DMS53 treated with DMSO at 0.1 percent for 48 hours (cell line): ENCODE results near the gene SVEP1.

ENCODE experiments used
- DNase-seq: peaks from one replicate; lab custom pipeline; 2025; ENCODE audit not compliant: unreplicated experiment; lab: John Stamatoyannopoulos, UW

The SVEP1 gene

DNA sequence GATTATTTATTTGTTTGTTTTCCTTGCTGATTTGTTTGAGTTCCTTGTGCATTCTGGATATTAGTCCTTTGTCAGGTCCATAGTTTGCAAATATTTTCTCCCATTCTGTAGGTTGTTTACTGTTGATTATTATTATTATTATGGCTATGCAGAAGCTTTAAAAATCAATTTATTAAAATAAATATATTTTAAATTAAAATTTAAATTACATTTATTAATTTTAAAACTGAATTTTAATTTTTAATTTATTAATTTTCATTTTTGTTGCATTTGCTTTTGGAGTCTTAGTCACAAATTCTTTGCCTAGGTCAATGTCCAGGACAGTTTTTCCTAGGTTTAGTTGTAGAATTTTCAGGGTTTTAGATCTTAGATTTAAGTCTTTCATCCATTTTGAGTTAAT lies 50.9 kb downstream of the SVEP1 start:
- no peak for DNase-seq

DNA sequence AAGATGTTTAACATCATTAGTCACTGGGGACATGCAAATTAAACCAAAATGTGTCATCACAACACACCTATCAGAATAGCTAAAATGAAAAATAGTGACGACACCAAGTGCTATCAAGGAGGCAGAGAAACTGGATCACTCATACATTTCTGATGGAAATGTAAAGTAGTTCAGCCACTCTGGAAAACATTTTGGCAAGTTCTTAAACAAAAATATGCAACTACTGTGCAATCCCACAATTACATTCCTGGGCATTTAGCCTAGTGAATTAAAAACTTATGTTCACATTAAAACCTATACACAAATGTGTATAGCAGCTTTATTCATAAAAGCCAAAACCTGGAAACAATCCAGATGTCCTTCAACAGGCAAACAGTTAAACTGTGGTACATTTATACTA lies 53.1 kb downstream of the SVEP1 start:
- no peak for DNase-seq

DNA sequence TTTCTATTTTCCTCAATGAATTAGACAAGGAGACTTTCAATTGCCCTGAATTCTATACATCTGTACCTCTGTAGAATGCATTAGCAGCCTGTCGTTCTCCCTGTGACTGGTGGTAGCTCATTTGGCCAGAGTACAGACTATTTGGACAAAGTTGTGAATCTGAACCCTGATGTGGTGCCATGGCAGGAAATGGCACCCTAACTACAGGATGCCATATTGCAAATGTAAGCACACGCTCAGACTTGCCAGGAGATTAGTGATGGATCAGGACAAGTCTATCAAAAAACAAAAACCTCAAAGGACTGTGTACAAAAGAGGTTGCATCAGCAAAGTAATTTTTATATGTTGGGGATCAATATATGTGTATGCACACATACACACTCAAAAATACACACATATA lies 58.3 kb downstream of the SVEP1 start:
- DNase-seq, result no peak

DNA sequence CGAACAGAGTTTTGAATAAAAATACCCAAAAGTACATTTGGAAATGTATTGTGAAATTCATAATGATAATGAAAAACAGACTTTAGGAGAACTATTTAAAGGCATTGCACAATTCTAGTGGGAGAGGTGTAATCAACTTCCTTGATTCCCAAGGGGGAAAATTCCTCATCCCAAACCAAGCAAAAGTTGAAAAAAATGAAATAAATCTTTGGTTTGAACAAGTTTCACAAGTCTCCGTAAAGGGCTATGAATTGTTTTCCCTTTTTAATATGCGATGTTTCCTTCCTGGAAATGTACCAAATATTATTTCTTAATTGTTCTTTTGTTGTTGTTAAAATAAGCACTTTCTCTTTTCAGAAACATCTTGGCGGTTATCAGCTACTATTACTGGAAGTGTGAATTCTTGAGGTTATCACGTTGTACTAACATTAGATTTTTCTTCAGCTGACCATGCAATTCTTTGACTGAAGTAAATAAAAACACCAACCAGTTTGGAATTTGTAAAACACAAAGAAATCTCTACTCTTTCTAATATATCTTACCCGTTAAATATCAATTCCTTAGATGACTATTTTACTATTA lies 59.3 kb downstream of the SVEP1 start:
- DNase-seq, result no peak

DNA sequence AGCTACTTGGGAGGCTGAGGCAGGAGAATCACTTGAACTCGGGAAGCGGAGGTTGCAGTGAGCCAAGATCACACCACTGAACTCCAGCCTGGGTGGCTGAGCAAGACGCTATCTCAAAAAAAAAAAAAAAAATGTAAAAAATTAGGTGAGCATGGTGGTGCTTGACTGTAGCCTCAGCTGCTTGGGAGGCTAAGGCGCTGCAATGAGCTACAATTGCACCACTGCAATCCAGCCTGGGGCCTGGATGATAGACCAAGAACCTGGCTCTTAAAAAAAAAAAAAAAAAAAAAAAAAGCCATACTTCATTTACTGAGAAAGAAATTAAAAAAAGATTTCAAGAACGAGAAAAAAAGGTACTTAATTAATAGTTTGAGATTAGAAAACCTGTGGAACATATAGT lies 62.1 kb downstream of the SVEP1 start:
- no peak for DNase-seq

DNA sequence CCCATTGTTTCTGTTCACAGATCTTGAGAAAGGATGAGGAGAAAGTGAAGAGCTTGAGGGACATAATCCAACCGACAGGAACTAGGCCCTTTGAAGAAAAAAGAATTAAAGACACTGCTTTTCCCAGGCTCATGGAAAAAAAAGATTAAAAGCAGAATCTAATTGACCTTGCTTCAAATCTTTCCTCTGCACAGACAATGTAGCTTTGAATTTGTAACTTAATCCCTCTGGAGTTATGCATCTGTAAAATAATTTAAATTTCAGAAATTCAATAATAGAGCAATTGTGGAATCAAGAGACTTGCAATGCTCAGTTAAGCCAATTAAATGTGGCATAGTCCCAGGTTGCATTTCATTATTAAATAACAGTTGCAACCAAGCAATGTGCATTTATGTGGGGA lies 64.6 kb downstream of the SVEP1 start:
- DNase-seq, result no peak

DNA sequence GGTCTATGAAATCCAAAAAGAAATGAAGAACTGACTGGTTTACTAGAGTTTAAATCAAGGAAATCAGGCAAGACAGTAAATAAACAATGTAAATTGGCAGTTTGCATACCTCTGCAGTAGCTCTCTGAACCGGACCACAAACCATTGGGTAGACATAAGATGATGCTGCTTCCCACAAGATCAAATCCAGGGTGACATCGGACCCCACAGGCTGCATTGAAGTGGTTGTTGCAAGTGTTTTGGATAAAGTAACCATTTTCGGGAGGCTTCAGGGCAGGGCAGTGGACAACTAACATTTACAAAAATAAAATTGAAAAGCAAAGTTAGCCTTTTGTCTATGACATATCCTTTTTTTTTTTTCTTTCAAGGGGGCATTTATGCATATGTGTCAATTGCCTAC lies 66.7 kb downstream of the SVEP1 start:
- no peak for DNase-seq

DNA sequence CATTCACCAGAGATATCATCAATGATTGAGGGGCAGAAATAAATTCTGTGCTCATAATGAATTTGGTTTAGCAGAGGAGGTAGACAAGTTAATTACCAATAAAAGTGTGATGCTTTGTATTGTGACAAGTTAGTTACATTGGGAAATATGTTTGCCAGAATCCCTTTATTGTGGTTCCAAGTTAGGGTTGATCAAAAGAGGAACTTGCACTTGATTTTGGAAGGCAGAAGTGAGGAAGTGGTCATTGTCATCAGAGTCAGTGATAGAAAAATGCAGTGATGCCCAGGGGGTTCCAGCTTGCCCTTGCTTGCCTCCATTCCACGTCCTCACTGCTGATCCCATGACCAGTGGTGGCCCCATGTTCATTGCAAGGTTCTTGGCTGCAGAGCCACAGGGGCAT lies 69.7 kb downstream of the SVEP1 start:
- no peak for DNase-seq

DNA sequence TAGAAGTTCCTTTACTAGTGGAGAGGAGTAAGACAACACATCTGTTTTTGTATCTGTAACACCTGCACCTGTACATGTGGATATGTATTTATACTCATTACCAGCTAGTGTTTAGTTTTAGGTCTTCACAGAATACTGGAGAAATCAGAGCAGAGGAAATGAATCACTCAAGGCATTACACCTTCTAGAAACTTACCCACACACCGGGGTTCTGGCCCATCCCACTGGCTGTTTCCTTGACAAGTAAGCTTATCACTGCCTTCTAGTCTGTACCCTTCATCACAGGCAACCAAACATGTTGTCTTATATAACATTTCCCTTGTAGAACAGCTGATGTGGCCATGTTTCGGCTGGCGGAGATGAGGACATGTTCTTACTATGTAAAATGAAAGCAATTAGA lies 76.7 kb downstream of the SVEP1 start:
- no peak for DNase-seq

DNA sequence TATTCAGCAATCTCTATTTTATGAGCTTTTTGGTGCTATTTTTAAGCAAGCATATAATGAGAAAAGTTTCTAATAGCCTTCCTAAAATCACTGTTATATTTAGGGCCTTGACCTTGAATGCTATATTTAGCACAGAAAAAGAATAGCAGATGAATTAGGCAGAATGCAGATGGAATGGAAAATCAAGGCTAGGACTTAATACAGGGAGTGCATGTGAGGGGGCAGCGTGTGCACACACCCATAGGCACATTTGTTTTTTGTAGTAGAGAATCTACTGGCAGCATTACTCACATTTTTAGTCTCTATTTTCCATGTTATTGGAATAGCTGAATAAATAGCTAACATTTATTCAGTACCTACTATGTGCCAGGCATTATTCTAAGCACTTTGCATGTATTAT lies 79.9 kb downstream of the SVEP1 start:
- DNase-seq, result no peak

DNA sequence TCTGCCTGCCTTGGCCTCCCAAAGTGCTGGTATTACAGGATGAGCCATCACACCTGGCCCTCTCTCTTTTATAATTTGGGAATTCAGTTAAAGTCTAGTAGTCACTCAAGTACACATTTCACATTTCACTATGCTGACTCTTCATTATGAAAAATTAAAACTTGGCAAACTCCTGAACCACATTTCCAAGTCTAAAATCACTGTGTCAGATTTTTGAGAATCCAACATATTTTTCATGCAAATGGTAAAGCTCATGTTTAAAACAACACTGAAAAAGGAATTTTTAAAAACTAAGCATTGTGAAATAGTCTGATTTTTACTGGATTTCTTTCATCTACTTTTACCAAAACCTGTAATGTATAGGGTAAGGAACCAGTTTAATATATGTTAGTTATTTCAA lies 92.3 kb downstream of the SVEP1 start:
- DNase-seq, result no peak

DNA sequence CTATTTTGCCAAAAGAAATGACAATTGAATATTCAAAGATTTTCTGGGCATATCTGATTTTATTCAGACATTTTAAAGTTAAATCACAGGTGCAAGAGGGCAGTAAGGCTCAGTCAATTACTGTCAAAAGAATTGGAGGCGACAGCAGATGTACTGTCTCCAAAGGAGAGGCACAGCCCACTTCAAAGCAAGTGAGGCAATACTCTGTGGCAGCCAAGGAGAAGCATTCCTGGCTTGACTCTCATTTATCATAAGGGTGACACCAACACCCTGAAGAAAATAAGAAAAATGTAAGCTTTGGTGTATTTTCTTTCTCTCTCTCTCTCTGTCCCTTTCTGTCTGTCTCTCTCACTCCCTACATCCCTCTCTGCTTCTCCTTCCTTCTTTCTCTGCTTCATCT lies 93.3 kb downstream of the SVEP1 start:
- no peak for DNase-seq

DNA sequence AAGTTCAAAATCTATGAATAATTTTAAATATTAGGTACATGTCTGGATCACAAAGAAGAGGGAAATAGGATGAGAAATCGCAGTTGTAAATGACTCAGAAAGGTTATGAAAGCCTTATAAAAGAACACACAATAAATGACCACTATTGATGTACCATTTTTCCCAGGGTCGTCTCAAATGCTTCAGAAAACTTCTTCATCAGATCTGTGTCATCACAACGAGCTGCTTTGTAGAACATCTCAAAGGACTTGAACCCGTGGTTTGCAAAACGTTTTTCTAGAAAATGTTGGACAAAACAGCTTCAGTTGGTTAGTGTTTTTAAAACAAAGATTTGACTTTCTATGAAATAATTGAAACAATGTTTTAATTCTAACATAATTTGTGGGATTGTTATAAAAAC lies 100.1 kb downstream of the SVEP1 start:
- DNase-seq, result no peak

DNA sequence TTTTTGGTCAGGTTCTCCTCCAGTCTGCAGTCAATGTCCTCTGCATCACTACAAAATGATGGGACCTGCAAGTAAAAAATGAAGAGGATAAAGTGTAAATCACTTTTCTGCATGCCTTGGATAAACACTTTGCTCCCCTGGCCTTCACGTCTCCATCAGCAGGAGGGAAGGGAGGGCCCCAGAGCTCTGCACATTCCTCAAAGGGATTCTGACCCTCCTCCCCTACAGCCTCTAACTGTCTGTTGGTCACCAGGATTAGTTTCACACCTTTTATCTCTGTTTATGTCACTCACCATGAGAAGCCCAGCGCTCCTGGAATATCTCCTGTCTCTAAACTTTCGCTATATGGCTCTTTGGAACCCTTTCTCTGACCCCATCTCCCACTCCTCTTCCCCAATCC lies 103.3 kb downstream of the SVEP1 start:
- DNase-seq, result no peak

DNA sequence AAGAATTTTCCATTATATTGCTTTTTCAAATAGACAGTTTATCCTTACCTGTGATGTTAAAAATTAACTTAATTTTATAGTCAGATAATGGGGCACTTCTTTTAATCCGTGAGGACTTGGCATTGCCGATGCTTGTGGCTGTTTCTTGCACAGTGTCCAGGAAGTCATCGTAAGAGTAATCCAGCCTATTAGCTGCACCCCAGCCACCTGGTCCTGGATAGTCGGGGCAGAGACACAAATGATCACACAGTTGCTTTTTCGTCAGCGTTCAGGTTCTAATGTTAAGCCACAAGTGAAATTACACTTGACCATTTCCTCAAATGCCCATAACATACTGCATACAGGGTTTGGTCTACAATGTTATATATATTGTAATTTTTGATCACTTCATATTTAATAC lies 107.4 kb downstream of the SVEP1 start:
- DNase-seq, result no peak

DNA sequence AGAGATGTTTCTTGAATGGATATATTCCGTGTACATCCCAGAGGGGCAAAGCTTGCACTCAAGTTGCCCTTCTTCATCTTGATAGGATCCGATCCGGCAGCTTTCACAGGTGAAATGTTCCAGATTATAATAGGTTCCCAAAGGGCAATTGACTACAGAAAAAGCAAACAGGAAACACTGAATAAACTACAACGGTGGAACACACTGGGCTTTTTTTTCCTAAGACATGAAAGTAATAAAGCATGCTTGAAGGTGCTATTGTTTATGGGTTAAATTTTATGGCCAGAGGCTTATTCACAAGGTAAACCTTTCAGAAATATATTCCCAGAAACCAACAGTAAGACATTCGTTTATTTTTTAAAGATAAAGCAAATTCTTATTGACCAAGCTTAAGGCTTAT lies 110.6 kb downstream of the SVEP1 start:
- no peak for DNase-seq

DNA sequence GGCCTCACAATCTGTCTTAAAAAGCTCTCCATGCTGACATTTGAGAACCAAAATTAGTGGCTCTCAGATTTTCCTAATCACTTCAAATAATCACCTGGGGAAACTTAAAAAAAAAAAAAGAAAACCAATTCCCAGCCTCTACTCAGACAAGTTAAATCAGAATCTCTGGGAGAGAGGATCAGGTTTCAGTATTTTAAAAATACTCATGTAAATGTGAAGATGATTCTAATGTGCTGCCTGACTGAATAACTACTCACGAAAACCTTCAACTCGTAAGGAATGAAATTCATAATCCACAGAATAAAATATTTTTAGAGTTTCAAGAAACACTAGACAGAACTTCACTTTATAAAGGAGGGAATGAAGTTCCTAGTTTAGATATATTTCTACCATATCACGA lies 114.4 kb downstream of the SVEP1 start:
- no peak for DNase-seq

DNA sequence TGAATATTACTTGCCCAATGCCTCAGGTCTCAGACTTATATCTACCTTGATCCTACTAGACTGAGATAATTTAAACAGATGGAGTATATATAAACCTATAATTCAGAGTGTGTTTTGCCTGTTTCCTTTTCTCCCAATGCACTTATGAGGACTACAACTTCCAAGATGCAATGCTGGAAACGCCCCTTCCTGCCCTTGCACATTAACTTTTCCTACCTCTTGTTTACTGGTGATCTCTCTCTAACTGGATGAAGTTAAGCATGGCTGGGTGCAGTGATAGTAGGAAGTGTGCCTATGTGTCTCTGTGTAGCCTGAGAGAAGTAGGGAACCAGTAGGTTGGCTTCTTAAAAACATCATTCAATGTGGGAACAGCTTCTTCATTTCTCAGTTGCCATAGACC lies 115.2 kb downstream of the SVEP1 start:
- no peak for DNase-seq

DNA sequence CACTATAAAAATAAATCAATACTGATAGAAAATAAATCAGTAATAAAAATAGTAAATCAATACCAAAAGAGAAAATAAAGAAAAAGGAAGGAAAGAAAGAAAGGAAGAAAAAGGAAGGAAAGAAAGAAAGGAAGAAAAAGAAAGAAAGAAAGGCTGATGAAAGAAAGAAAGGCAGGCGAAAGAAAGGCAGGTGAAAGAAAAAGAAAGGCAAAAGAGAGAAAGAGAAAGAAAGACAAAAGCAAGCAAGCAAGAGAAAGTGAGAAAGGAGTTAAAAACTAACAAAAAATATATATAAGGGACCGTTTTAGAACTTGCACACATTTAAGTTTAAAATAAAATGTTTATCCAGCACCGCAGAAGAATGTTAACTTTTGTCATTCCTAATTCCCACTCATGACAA lies 116.0 kb downstream of the SVEP1 start:
- no peak for DNase-seq

DNA sequence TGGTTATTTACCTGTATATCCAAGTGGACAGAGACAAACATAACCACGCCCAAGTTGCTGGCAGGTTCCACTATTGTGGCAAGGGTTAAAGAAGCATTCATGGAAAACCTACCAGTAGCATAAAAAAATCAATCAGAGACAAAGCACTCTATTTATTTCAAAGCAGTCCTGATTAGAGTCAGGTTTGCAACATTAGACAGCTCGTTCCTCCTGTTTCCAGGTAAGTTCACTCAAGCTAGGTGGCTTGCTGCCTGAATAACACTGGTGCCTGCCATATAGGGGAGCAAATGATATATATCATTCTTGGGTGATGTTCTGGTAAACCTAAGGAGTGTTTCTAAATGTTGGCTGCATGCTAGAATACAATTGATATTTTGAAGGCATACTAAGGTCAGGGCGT lies 122.3 kb downstream of the SVEP1 start:
- no peak for DNase-seq

DNA sequence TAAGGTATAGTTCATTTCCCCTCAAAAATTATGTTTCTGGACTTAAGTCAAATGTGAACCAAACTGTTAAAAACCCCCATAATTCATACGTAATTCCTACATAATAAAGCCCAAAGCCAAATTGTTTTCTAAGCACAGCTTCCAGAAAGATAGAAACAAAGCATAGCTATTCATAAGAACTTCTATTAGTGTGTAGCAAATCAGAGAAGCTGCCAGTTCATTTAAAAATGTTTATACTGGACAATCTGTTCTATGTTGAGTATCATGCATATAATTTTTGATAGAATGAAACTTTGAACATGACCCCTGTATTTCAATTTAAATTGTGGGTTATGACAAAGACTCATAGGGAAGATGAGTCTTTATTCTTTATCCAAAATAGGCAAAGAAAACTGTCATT lies 122.9 kb downstream of the SVEP1 start:
- no peak for DNase-seq

DNA sequence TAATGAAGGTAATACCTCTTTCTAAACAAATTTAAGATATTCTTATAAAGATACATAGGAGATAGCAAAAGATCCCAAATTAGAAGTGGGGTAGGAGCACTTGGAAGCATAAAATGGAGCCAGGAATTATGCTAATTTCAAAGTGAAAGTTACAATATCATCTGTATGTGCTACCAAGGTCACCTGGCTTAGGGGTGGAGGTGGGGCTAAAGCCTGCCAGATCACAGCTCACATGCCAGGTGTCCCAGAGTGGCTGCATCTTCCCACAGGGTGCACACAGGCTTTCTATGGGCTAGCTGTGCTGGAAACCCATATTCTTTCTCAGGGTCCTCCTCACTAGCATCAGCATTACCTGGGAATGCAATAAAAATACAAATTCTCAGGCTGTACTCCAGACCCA lies 123.7 kb downstream of the SVEP1 start:
- DNase-seq, result peak; percentile 3

DNA sequence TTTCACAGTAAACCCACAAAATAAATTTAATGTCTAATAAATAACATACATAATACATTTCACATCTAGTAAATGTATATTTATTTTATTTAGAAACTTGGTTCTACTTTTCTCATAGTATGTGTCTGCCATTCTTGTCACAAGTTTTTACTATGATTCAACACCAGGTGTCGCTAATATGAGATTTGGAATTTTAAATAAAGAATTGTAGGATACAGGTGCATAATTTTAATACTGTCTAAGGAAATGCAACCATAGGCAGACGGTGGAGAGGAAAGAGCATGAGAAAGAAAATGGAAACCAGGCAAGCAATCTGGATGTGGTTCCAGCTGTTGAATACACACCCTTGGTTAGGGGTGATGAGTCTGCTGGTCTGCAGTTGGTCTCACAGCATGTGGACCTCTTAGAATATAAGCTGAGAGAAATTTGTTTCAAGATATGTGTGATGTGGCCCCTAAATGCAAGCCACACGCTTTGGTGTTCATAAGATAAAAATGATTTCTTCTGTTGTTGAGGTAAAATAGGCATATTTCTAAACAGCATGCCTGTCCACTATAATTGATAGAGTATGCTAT lies 127.2 kb downstream of the SVEP1 start:
- DNase-seq, result peak; percentile 16

DNA sequence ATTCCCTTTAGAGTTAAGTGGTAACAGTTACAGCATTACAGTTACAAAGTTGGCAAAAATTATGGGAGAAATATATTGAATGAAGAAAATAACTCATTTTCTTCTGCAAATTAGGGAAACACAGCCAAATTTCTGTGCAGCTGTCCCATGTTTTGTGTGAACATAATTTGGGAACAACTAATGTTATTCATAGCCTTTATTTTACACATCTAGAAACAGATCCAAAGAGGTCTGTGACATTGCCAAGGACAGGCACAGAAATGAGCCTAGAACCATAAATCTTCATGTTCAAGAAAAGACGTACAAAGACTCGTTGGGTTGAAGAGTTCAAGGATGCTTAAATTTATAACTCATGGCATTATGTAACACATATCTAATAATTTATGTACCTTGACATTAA lies 127.8 kb downstream of the SVEP1 start:
- DNase-seq, result no peak
